ENCODE measurements around the gene RAB37. TPM values are rescaled to one million over a fixed set of nuclear protein-coding genes. Genes with fewer than 3 reads are reported as not detected.

The RAB37 gene
- total and polyA plus RNA-seq, 5 donors, result 1.1 to 3.4 (median 1.3) TPM

- H3K27me3 ChIP-seq (ENCODE audit: control insufficient read depth, insufficient read depth), result no peaks in the 10 kb centered on the region
- no peaks in the 10 kb centered on the region for H3K9me3 ChIP-seq (ENCODE audit: control insufficient read depth, low read length)
- no peak overlapping the region for H3K27ac ChIP-seq (ENCODE audit: low read length)
- peaks cover 3% of the 10 kb centered on the region for H3K4me1 ChIP-seq (ENCODE audit: control insufficient read depth, insufficient read depth, low read length)
- intact Hi-C loops (cut with DNase I), result no loop called here
- DNase-seq (no peak), ATAC-seq (no peak)
- WGBS, result 75% methylated on average over 4 of the region's 4 CpGs
- no peak overlapping the region for H3K4me3 ChIP-seq (ENCODE audit: low read length)
Observed at GRCh38 chr17:74764751-74765286, 27.8 kb downstream of the RAB37 start.

GRCh38 chr17:74766413-74766812 is 29.4 kb downstream of the RAB37 start:
- no peaks in the 10 kb centered on the region for H3K4me1 ChIP-seq (ENCODE audit: control insufficient read depth, insufficient read depth, low read length)
- WGBS, result 87% methylated on average over 2 of the region's 2 CpGs
- intact Hi-C loops (cut with DNase I), result no loop called here

GRCh38 chr17:74767111-74767516 is 30.1 kb downstream of the RAB37 start:
- intact Hi-C loops (cut with DNase I), result no loop called here
- DNase-seq, result peak in 2 of 3 donors; percentile 44 to 74
- Histone ChIP-seq H3K9me3 (ENCODE audit: control insufficient read depth, low read length) (no peaks in the 10 kb centered on the region), H3K27me3 (ENCODE audit: control insufficient read depth, insufficient read depth) (no peaks in the 10 kb centered on the region), H3K27ac (ENCODE audit: low read length) (no peak overlapping the region), H3K4me1 (ENCODE audit: control insufficient read depth, insufficient read depth, low read length) (no peaks in the 10 kb centered on the region), H3K4me3 (ENCODE audit: low read length) (no peak overlapping the region)
- ATAC-seq, result no peak
- 65% methylated on average over 10 of the region's 10 CpGs for WGBS

More at GRCh38 chr17:74766413-74766812, 29.4 kb downstream of the RAB37 start:
- Histone ChIP-seq H3K9me3 (ENCODE audit: control insufficient read depth, low read length) (no peaks in the 10 kb centered on the region), H3K27ac (ENCODE audit: low read length) (no peak overlapping the region), H3K27me3 (ENCODE audit: control insufficient read depth, insufficient read depth) (no peaks in the 10 kb centered on the region), H3K4me3 (ENCODE audit: low read length) (no peak overlapping the region)
- no peak for DNase-seq
- no peak for ATAC-seq

- intact Hi-C loops (cut with DNase I), result no loop called here
Observed at GRCh38 chr17:74768069-74768762, 31.2 kb downstream of the RAB37 start.

GRCh38 chr17:74768763-74769114 is 31.7 kb downstream of the RAB37 start:
- Histone ChIP-seq H3K27me3 (ENCODE audit: control insufficient read depth, insufficient read depth) (no peaks in the 10 kb centered on the region), H3K4me3 (ENCODE audit: low read length) (no peak overlapping the region), H3K27ac (ENCODE audit: low read length) (peak overlapping the region; percentile 16), H3K4me1 (ENCODE audit: control insufficient read depth, insufficient read depth, low read length) (peaks cover 2% of the 10 kb centered on the region), H3K9me3 (ENCODE audit: control insufficient read depth, low read length) (no peaks in the 10 kb centered on the region)
- intact Hi-C loops (cut with DNase I), result no loop called here
- WGBS, result 55% methylated on average over 7 of the region's 7 CpGs
- DNase-seq, result no peak
- ATAC-seq, result no peak

More at GRCh38 chr17:74768069-74768762, 31.2 kb downstream of the RAB37 start:
- Histone ChIP-seq H3K4me3 (ENCODE audit: low read length) (no peak overlapping the region), H3K4me1 (ENCODE audit: control insufficient read depth, insufficient read depth, low read length) (no peaks in the 10 kb centered on the region), H3K27me3 (ENCODE audit: control insufficient read depth, insufficient read depth) (no peaks in the 10 kb centered on the region), H3K27ac (ENCODE audit: low read length) (peak overlapping the region; percentile 16), H3K9me3 (ENCODE audit: control insufficient read depth, low read length) (no peaks in the 10 kb centered on the region)
- DNase-seq (peak; percentile 70 to 81 (median 79)), ATAC-seq (peak; percentile 50 to 53)
- WGBS, result 49% methylated on average over 17 of the region's 17 CpGs

- H3K4me3 ChIP-seq (ENCODE audit: low read length), result no peak overlapping the region
- WGBS, result 53% methylated on average over 6 of the region's 6 CpGs
- ATAC-seq (no peak), DNase-seq (no peak)
- H3K9me3 ChIP-seq (ENCODE audit: control insufficient read depth, low read length), result no peaks in the 10 kb centered on the region
- H3K4me1 ChIP-seq (ENCODE audit: control insufficient read depth, insufficient read depth, low read length), result peaks cover 2% of the 10 kb centered on the region
- no peaks in the 10 kb centered on the region for H3K27me3 ChIP-seq (ENCODE audit: control insufficient read depth, insufficient read depth)
- intact Hi-C loops (cut with DNase I), result no loop called here
- no peak overlapping the region for H3K27ac ChIP-seq (ENCODE audit: low read length)
Observed at GRCh38 chr17:74769266-74769855, 32.3 kb downstream of the RAB37 start.

- no peaks in the 10 kb centered on the region for H3K9me3 ChIP-seq (ENCODE audit: control insufficient read depth, low read length)
- H3K4me3 ChIP-seq (ENCODE audit: low read length), result no peak overlapping the region
- WGBS, result 49% methylated on average over 5 of the region's 5 CpGs
- no peak overlapping the region for H3K27ac ChIP-seq (ENCODE audit: low read length)
- no peaks in the 10 kb centered on the region for H3K27me3 ChIP-seq (ENCODE audit: control insufficient read depth, insufficient read depth)
- ATAC-seq, result no peak
- DNase-seq, result peak in 1 of 3 donors; percentile 46
- intact Hi-C loops (cut with DNase I), result loop anchor here in 1 of 4 donors (2.0 kb wide), 1 partner anchor 25 kb away; no protein-coding TSS in a partner anchor
- peaks cover 2% of the 10 kb centered on the region for H3K4me1 ChIP-seq (ENCODE audit: control insufficient read depth, insufficient read depth, low read length)
Observed at GRCh38 chr17:74769856-74770497, 32.9 kb downstream of the RAB37 start.

GRCh38 chr17:74770498-74771318 is 33.7 kb downstream of the RAB37 start:
- DNase-seq, result peak; percentile 53 to 84 (median 81)
- H3K27ac ChIP-seq (ENCODE audit: low read length), result no peak overlapping the region
- H3K4me1 ChIP-seq (ENCODE audit: control insufficient read depth, insufficient read depth, low read length), result peaks cover 5% of the 10 kb centered on the region
- no peak overlapping the region for H3K4me3 ChIP-seq (ENCODE audit: low read length)
- peak; percentile 50 to 63 for ATAC-seq
- WGBS, result 61% methylated on average over 16 of the region's 16 CpGs
- intact Hi-C loops (cut with DNase I), result loop anchor here in 1 of 4 donors (2.0 kb wide), 1 partner anchor 26 kb away; no protein-coding TSS in a partner anchor
- H3K9me3 ChIP-seq (ENCODE audit: control insufficient read depth, low read length), result no peaks in the 10 kb centered on the region
- no peaks in the 10 kb centered on the region for H3K27me3 ChIP-seq (ENCODE audit: control insufficient read depth, insufficient read depth)

GRCh38 chr17:74771319-74771914 is 34.4 kb downstream of the RAB37 start:
- peaks cover 5% of the 10 kb centered on the region for H3K4me1 ChIP-seq (ENCODE audit: control insufficient read depth, insufficient read depth, low read length)
- no peak overlapping the region for H3K4me3 ChIP-seq (ENCODE audit: low read length)
- no peaks in the 10 kb centered on the region for H3K9me3 ChIP-seq (ENCODE audit: control insufficient read depth, low read length)
- no peak for ATAC-seq
- no peaks in the 10 kb centered on the region for H3K27me3 ChIP-seq (ENCODE audit: control insufficient read depth, insufficient read depth)
- no peak for DNase-seq
- H3K27ac ChIP-seq (ENCODE audit: low read length), result no peak overlapping the region
- intact Hi-C loops (cut with DNase I), result loop anchor here in 1 of 4 donors (2.0 kb wide), 1 partner anchor 27 kb away; no protein-coding TSS in a partner anchor
- 81% methylated on average over 9 of the region's 9 CpGs for WGBS

- intact Hi-C loops (cut with DNase I), result no loop called here
- Histone ChIP-seq H3K27ac (ENCODE audit: low read length) (no peak overlapping the region), H3K27me3 (ENCODE audit: control insufficient read depth, insufficient read depth) (no peaks in the 10 kb centered on the region), H3K9me3 (ENCODE audit: control insufficient read depth, low read length) (no peaks in the 10 kb centered on the region), H3K4me3 (ENCODE audit: low read length) (no peak overlapping the region), H3K4me1 (ENCODE audit: control insufficient read depth, insufficient read depth, low read length) (peaks cover 5% of the 10 kb centered on the region)
- WGBS, result 92% methylated on average over 13 of the region's 13 CpGs
- DNase-seq, result no peak
- ATAC-seq, result no peak
Observed at GRCh38 chr17:74772053-74772452, 35.0 kb downstream of the RAB37 start.

All from right cardiac atrium (tissue), 5 donors.